ELF-1 (cell line): ENCODE data around the gene TMEM18.

ENCODE experiments used
- DNase-seq: peaks from one replicate; pipeline ENCODE4 v3.0.0-alpha.2; 2016; ENCODE audit warnings: low read depth, low spot score

Gene TMEM18

DNA sequence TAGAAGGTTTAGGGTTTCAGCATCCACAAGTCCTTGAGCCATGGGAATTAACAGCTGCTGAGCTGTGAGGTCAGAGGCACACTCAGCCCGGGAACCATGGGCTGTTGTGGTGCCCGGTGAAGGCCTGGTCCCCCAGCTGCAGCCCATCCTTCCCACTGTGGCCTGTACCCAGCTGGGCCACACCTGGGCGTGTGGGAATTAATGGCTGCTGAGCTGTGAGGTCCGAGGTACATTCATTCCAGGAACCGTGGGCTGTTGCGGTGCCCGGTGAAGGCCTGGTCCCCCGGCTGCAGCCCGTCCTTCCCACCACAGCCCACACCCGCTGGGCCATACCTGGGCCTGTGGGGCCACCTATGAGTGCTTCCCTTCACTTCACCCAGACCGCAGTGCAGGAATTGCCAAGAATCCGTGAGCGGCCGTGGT lies 25.2 kb downstream of the TMEM18 start:
- DNase-seq = no peak

DNA sequence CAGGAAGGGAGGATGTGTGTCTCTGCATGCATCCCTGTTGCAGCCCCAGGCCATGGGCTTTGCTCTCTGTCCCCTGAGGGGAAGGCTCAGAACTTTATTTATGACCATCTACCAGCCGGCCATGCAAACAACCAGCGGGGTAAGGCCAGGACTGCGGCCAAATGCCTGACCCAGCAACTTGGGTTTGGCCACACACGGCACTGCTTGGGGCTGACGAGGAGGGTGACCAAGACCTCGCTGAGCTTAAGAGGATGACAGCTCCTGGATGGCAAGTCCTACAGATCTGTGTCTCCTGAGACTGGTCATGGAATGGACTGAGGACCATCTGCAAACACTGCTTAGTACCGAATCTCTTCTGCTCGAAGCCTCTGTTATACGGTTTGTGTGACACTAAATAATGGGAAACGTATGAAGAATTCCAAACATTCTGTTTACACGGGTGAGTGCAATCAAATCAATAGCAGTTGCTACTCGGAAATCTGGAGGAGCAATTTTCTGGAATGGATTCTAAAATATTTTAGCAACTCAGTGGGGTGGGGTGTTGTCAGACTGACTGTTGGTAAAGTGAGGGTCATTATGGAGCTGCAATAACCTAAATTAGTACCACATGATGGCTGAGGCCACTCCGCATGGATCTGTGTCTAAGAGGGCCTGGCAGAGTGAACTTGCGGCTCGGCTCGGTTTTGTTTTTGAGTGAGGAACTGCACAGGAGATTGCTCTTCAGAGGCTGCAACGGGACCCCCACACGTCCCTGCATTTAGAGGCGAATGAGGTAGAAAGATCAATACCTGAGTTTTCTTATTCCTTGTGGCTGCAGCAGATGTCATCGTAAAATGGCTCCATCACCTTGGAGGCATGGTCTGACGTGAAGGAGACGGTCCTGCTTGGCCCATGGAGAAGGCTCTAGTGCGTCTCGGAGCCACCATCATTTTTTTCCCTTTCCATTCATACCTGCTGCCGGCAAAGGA lies 26.6 kb downstream of the TMEM18 start:
- DNase-seq = no peak

DNA sequence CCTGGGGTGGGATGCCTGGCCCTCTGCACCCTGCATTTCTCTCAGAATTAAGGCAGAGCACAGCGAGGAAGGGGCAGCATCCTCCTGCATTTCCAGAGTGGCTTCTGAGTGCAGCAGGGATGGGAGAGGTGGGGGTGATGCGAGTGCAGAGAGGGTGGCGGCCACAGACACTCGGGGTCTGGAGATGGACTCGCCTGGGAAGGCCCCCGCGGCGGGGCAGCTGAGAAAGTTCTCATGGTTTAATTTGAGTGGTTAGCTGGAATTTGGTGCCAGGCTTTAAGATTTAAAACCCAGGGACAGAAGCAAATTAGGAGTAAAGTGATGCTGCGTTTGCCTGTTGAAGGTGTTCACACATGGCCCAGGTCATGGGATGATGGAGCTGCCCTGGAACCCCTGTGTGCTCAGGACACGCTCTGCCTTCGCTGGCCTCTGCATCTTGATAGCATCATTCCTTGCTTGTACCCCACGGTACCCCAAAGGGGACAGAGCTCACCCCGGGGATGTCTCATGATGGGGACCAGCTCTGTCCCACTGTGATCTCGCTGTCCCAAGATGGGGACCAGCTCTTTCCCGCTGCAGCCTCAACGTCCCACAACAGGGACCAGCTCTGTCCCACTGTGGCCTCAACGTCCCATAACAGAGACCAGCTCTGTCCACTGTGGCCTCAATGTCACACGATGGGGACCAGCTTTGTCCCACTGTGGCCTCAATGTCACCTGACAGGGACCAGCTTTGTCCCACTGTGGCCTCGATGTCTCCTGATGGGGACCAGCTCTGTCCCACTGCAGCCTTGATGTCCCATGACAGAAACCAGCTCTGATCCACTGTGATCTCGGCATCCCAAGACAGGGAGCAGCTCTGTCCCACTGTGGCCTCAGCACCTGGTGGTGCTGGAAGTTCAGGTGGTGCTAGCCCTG lies 27.5 kb downstream of the TMEM18 start:
- no peak for DNase-seq

DNA sequence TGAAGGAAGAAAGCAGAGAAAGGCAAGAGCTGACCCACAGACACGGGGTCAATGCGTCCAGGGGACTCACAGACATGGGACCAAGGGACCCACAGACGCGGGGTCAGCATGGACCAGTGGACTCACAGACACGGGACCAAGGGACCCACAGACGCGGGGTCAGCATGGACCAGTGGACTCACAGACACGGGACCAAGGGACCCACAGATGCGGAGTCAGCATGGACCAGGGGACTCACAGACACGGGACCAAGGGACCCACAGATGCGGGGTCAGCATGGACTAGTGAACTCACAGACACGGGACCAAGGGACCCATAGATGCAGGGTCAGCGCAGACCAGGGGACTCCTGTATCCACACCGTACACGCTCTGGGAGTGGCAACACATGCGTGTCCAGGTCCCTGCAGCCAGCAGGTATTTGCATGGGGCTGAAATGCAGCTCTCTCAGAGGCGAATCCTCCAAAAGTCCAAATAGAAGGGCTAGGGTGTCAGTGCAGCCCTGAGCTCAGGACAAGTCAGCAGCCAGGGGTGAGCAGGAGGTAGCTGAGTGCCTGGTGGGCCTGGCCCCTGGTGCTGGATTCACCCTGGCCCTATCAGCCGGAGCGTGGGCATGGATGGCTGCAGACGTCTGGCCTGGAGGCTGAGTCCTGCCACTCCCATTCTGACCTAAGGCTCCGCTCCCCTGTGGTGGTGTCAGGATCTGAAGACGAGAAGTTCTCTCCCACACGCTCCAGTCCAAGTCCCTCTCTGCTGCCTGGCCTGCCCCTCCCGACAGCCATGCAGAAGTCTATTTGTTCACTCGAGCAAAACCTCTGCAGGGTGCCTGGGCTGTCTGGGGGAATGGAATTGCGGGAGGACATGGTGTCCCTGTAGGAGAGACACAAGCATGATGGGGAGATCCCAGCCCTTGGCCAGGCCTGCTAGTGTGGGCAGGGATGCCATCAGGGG lies 28.5 kb downstream of the TMEM18 start:
- no peak for DNase-seq

DNA sequence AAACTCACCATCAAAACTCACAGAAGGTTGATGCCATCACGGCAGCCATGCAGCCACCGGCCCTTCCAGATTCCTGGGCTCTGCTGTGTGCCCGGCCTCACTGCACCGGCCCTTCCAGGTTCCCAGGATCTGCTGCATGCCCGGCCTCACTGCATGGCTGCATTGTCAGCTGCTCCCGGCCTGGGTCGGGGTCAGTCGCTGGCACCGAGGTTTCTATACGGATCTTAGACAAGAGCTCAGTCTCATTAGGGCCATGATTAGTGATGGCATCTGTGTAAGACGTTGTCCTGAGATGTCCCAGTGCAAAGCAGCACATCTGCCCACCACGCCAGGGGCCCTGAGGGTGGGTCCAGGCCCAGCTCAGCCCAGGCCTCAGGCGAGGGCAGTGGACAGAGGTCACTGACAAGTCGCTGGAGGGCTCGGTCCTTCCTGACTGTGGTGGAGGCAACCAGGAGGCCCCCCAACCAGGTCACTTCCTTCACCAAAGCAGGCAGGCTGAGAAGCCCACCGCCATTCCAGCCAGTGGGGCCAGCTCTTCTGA lies 29.4 kb downstream of the TMEM18 start:
- DNase-seq = no peak

DNA sequence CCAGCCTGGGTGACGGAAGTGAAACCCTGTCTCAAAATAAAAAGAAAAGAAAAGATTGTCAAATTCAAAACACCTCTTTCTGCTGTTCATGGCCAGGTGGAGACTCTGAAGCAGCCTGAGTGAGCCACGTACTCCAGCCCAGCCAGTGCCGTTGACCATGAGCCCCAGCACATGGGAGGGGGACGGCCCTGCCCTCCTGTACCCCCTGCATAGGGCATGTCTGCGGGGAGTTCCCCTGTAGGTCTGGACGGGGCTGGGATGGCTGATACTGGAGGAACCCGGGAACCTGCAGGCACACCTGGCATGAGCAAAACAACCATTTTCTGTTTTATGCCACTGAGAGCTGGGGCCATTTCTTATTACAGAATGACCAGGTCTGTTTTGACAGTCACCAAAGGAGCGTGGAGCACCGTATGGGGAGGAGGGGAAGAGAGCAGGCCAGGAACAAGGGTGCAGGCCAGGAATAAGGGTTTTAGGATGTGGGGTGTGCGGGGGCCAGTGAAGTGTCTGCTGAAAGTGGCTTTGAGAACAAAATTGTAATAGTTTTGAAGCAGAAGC lies 30.1 kb downstream of the TMEM18 start:
- no peak for DNase-seq

DNA sequence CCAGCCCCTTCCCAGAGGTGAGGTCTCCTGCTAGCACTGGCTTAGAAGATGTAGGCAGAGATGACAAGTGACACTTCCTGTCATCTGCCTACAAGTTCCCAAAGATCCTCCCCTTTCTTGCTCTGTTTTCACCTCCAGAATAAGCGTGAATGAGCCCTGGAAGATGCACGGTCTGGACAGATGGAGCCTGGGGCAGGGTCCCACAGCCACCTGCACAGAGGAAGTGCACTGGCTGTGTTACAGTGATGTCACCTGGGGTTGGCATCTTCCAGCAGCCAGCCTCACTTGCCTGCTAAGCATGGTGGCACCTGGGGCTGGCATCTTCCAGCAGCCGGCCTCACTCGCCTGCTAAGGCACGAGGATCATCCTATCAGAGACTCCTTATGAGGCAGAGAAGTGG lies 32.3 kb downstream of the TMEM18 start:
- no peak for DNase-seq

DNA sequence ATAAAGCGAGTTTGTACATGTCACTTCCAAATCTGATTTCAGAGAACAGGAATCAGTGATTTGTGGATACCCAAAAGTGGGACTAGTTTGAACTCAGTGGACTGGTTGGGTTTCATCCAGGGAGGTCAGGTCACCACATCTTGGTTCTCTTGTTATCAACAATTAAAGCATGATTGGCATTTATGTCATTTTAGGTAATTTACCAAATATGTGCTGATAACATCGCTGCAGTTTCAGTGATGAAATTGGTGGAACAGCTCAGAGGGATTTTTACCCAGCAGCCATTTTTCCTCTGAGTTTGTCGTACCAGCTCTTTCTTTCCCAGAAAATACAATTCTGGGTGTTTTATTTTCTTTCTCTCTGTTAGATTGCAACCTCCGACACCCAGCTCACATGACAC lies 33.4 kb downstream of the TMEM18 start:
- DNase-seq = no peak

DNA sequence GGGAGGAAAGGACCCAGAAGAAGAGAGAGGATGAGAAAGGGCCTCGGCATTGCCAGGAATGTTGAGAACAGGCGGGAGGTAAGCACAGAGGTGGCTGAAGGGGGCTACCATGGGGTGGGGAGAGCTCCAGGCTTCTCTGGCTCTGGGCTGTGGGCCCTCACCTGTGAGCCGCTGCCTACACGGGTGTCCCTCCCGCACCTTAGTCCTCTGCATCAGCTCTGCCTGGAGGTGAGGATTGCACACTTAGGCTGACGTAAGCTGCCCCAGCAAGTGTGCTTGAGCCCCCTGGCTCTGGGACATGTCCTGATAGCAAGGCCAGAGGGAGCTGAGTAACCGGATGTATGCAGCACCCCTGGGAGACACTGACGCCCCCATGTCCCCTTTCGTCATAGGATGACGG lies 33.9 kb downstream of the TMEM18 start:
- no peak for DNase-seq

DNA sequence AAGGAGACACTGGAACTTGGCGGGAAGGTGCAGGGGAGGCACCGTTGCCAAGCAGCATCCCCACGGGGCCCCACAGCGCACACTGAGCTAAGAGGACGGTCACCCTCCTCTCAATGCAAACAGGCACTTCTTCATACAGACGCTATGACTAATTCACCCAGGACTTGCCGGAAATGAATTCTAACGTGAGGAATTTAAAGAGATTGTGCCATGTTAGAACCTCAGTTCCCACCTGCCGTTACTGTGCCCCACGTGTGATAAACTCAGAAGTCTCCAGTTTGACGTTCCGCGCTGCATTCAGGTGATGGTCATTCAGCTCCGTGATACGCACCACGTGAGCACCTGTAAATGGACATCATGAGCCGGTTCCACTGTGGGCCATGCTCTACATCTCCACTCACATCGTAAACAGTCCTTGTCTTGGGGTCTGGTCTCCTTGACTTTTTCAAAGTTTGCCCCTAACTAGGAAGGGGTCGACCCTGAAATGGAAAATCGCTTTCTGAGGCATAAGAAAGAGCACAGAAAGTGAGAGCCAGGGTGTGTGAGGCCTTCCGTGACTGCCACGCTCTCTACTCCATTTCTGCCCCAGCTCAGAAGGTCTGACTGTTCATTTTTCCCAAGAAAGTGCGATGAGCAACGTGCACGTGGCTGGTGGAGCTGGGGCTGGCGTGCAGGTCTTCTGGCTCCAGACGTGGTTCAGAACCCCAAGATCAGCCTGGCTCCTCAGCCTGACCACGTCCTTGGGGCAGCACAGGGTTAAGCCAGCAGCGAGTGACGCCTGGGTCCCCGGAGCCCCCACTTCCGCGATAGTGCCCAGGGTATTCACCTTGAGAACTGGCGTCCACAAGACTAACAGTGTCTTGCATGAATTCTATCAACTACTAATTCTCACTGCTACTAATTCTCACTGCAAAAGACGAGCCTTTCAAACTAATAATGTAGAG lies 35.1 kb downstream of the TMEM18 start:
- no peak for DNase-seq

DNA sequence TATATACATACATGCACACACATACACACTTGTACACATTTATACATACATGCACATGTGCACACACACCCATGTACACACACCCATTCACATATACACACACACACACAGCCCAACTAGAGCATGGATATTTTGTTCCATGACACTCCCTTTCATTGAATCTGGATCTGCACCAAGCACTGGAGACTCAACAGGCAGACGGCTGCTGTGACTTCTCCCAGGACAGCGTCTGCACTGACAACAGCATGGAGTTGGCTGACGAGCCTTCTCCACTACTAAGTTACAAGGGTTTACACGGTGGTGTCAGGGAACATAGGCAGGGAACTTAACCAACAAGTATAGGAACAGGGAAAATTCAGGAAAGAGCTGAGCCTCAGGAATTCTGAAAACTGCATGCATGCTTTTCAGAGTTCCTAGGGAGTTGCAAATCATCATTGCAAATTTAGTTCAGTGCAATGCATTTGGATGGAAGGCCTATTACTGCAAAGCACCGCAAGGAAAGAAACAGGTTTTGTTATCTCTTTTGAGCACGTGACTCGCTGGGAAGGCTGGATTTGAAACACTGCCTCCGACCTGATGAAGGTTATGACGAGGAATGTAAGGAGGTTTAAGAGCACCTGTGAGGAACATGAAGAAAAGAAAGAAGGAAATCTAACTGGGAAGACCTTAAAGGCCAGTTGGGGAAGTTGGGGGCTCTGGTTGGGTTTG lies 35.9 kb downstream of the TMEM18 start:
- no peak for DNase-seq

DNA sequence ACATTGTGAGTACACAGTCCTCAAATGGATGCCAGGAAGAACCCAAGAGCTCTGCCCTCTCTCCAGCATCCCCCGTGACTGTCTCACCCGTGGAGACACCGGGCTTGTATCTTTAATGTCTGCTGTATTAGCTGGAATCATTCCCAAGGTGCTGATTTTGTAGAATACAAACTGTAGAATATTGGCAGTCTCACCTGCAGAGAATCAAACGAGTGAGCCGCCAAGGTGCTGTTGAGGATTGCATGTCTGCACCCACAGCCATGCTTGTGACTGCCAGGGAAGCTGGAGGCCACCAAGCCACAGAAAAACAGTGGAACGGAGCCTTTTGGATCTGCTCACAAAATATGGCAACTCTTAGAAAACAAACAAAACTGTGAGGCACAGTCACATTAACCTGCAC lies 37.5 kb downstream of the TMEM18 start:
- DNase-seq = no peak

DNA sequence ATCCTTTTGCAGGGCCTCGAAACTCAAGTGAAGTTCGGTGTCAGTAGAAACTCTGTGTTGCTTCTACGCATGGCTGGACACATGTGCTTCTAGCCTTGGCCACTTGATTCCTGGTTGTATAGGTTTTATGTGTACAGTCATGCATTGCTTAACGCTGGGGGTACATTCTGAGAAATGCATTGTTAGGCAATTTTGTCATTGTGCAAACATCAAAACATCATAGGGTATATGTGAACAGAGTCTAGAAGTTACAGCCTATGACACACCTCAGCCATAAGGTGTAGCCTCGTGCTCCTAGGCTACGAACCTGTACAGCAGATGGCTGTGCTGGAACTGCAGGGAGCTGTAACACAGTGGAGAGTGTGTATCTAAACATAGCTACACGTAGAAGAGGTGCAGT lies 39.4 kb downstream of the TMEM18 start:
- DNase-seq = no peak

DNA sequence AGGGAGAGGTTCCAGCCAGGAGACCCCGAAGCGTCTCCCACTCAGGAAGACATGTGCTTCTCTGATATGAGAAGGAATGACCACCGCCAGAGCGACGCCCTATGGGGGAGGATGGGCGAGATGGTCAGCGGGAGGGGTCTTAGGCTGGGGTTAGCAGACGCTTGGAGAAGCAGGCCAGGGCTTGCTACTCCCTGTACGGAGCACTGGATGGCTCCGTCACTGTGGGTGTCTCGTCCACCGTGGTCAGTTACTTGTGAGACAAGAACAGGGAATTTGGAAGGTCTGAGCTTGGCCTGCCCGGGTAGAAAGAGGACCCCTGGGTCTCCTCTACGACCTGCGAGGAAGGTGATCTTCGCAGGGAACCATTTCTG lies 39.8 kb downstream of the TMEM18 start:
- no peak for DNase-seq

DNA sequence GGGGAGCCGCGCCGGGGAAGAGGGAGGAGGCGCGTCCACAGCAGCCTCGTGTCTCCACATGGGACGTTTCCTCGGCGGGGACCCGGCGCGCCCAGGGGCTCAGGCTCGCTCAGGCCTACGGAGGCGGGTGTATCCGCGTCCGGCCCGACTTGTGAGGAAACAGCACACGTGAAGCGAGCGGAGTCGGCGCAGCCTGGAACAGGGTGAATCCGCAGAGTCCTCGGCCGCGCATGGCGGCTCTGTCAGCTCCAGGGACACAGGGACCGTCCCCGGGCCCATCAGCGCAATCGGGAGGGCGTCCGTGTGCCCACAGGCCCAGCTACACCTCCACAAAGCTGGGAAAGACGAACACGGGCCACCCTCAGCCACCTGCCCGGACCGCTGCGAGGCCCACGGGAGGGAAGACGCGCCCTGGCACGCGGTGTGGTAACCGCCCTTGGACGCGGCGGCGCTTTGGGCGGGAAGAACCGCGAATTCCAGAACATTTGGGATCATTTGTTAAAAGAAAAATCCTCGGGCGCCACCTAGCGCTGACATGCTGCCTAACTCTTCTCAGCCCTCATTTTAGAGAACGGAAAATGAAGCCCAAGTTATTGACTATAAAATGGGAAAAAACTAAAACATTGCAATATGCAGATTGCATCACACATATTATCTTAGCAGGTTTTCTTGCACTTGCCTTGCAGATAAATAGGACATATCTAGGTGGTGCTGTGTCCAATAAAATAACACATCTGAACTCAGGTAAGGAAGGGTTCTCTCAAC lies 40.4 kb downstream of the TMEM18 start:
- peak; percentile 75 for DNase-seq

DNA sequence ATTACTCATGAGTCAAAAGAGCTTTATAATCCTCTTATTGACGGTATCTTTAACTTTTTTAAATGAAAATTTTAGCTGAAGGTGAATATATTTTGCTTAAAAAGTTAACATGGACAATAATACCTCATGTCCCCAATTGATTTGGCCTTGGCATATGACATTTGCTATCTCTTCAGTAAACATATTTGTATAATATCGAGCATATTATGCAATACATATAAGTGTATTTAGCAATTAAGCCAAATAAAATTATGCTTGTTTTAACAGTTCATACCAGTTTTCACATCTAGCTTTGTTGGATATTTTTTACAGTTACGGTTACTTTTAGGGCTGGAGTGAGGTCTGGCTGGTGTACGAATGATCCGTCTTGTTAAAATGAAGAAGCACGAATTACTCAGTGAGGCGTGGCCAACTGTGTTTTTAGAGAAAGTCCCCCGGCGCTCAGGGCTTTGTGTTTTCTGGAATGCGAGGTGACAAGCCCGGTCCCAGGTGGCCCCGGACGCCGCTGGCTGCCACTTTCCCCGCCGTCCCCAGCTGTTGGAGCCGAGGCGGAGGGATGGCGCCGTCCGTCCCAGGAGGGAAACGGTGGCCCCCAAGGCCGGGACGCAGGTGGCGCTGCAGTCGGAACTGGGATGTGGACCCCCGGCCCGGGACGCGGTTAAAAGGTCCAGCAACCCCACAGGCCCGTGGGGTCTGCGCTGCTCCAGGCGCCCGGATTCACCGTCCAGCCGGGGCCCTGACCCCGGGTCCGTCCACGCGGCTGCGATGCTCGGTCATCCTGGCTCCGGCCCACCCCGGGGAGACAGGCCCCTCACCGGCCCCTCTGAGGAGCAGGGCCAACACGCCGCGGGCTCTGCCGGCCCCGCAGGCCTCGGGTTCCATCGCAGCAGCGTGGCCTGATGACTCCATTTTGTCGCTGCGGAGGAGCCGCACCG lies 41.3 kb downstream of the TMEM18 start:
- DNase-seq = no peak
